ENCODE measurements around the gene GATAD2A. TPM values are rescaled to one million over a fixed set of nuclear protein-coding genes. Genes with fewer than 3 reads are reported as not detected.

GATAD2A gene
- total RNA-seq, 1 experiment from 2014 or later: 126 TPM

- H3K4me1 Mint-ChIP-seq (ENCODE audit: low read depth, unreplicated experiment): no peaks in the 10 kb centered on the region
- ChIA-PET POLR2A (no interaction called here), CTCF (no interaction called here)
- H3K27me3 Mint-ChIP-seq (ENCODE audit: insufficient read depth, unreplicated experiment): no peaks in the 10 kb centered on the region
- no TSS peak for BruUV-seq (replicated peaks)
- Histone ChIP-seq H3K27me3 (replicated peaks; ENCODE audit: control insufficient read depth, insufficient read depth, low read length) (no peaks in the 10 kb centered on the region), H3K9me3 (no peaks in the 10 kb centered on the region), H3K4me3 (ENCODE audit: low read depth, low read length) (no peak overlapping the region), H3K4me1 (no peaks in the 10 kb centered on the region), H3K36me3 (ENCODE audit: control insufficient read depth, insufficient read depth, low read length) (no peaks in the 10 kb centered on the region; the same call in 1 of the 2 replicates)
- intact Hi-C loops (cut with micrococcal nuclease; ENCODE audit: unreplicated experiment): no loop called here
- no peaks in the 10 kb centered on the region for H3K9me3 Mint-ChIP-seq (ENCODE audit: unreplicated experiment)
- TF ChIP-seq CTCF (IDR thresholded peaks at IDR 0.05; ENCODE audit: insufficient read depth in 1 of 2, low read depth in 1 of 2, low read length in 1 of 2, severe bottlenecking in 1 of 2, unreplicated experiment in 1 of 2): no peak
- H3K27ac Mint-ChIP-seq (ENCODE audit: unreplicated experiment): no peak overlapping the region
- H3K4me3 Mint-ChIP-seq (ENCODE audit: unreplicated experiment): no peak overlapping the region
- DNase-seq: no peak
- H3K36me3 Mint-ChIP-seq (ENCODE audit: insufficient read depth, unreplicated experiment): peaks cover 93% of the 10 kb centered on the region
These were observed 100.3 kb downstream of the GATAD2A start for GRCh38 chr19:19505669-19506326.

GRCh38 chr19:19506592-19506991 is 101.1 kb downstream of the GATAD2A start:
- Histone ChIP-seq H3K4me1 (no peaks in the 10 kb centered on the region), H3K36me3 (ENCODE audit: control insufficient read depth, insufficient read depth, low read length) (no peaks in the 10 kb centered on the region; the same call in 1 of the 2 replicates), H3K9me3 (no peaks in the 10 kb centered on the region), H3K27me3 (replicated peaks; ENCODE audit: control insufficient read depth, insufficient read depth, low read length) (no peaks in the 10 kb centered on the region), H3K4me3 (ENCODE audit: low read depth, low read length) (no peak overlapping the region)
- peaks cover 95% of the 10 kb centered on the region for H3K36me3 Mint-ChIP-seq (ENCODE audit: insufficient read depth, unreplicated experiment)
- H3K27me3 Mint-ChIP-seq (ENCODE audit: insufficient read depth, unreplicated experiment): no peaks in the 10 kb centered on the region
- H3K9me3 Mint-ChIP-seq (ENCODE audit: unreplicated experiment): no peaks in the 10 kb centered on the region
- no peak for DNase-seq
- intact Hi-C loops (cut with micrococcal nuclease; ENCODE audit: unreplicated experiment): no loop called here
- no peak overlapping the region for H3K27ac Mint-ChIP-seq (ENCODE audit: unreplicated experiment)
- ChIA-PET POLR2A (no interaction called here), CTCF (no interaction called here)
- TF ChIP-seq CTCF (IDR thresholded peaks at IDR 0.05; ENCODE audit: insufficient read depth in 1 of 2, low read depth in 1 of 2, low read length in 1 of 2, severe bottlenecking in 1 of 2, unreplicated experiment in 1 of 2): no peak
- TSS peak; percentile 31 for BruUV-seq (replicated peaks)
- H3K4me3 Mint-ChIP-seq (ENCODE audit: unreplicated experiment): no peak overlapping the region
- no peaks in the 10 kb centered on the region for H3K4me1 Mint-ChIP-seq (ENCODE audit: low read depth, unreplicated experiment)

- no peaks in the 10 kb centered on the region for H3K27me3 ChIP-seq (replicated peaks; ENCODE audit: control insufficient read depth, insufficient read depth, low read length)
- no peaks in the 10 kb centered on the region for H3K9me3 ChIP-seq
- H3K4me1 ChIP-seq: no peaks in the 10 kb centered on the region
- ChIA-PET POLR2A (no interaction called here), CTCF (no interaction called here)
- H3K4me1 Mint-ChIP-seq (ENCODE audit: low read depth, unreplicated experiment): no peaks in the 10 kb centered on the region
- no peak for DNase-seq
- intact Hi-C loops (cut with micrococcal nuclease; ENCODE audit: unreplicated experiment): no loop called here
- TF ChIP-seq CTCF (IDR thresholded peaks at IDR 0.05; ENCODE audit: insufficient read depth in 1 of 2, low read depth in 1 of 2, low read length in 1 of 2, severe bottlenecking in 1 of 2, unreplicated experiment in 1 of 2): no peak
- no peak overlapping the region for H3K27ac Mint-ChIP-seq (ENCODE audit: unreplicated experiment)
- H3K36me3 ChIP-seq (ENCODE audit: control insufficient read depth, insufficient read depth, low read length): no peaks in the 10 kb centered on the region; the same call in 1 of the 2 replicates
- H3K4me3 ChIP-seq (ENCODE audit: low read depth, low read length): no peak overlapping the region
- H3K9me3 Mint-ChIP-seq (ENCODE audit: unreplicated experiment): no peaks in the 10 kb centered on the region
- H3K4me3 Mint-ChIP-seq (ENCODE audit: unreplicated experiment): no peak overlapping the region
- no TSS peak for BruUV-seq (replicated peaks)
- H3K27me3 Mint-ChIP-seq (ENCODE audit: insufficient read depth, unreplicated experiment): no peaks in the 10 kb centered on the region
- peaks cover 95% of the 10 kb centered on the region for H3K36me3 Mint-ChIP-seq (ENCODE audit: insufficient read depth, unreplicated experiment)
These were observed 101.9 kb downstream of the GATAD2A start for GRCh38 chr19:19507354-19507753.
